ES-I3 (cell line): Measurements from ENCODE around the gene ASB5.
"Not testable (repeated sequence)": the region's sequence is repeated elsewhere in the genome, so short reads cannot be mapped to it uniquely, and the experiment has no call there.

ENCODE experiments used
- H3K36me3 ChIP-seq: 2 replicates; pipeline ENCODE4 v1.6.1; 2013; ENCODE audit warnings: mild to moderate bottlenecking, low read length, control low read depth, moderate library complexity; ENCODE audit not compliant: insufficient read depth
- H3K4me1 ChIP-seq: 2 replicates; pipeline ENCODE4 v1.6.1; 2013; ENCODE audit warnings: mild to moderate bottlenecking, control low read depth, low read length; ENCODE audit not compliant: insufficient read depth
- H3K9ac ChIP-seq: 2 replicates; pipeline ENCODE4 v1.6.1; 2013; ENCODE audit warnings: low read depth, mild to moderate bottlenecking, low read length, moderate library complexity
- H3K9me3 ChIP-seq: 2 replicates; pipeline ENCODE4 v1.6.1; 2013; ENCODE audit warnings: mild to moderate bottlenecking, low read length, moderate library complexity; ENCODE audit not compliant: control insufficient read depth, insufficient read depth

ASB5 gene

GRCh38 chr4:176268963-176269362, at the start of gene ASB5:
TSS of gene ASB5 (minus strand) at chr4:176269222. CDS start at chr4:176269108, 114 bp downstream.
- H3K36me3 ChIP-seq = no peaks in the 10 kb centered on the region
- H3K4me1 ChIP-seq = no peaks in the 10 kb centered on the region
- no peaks in the 10 kb centered on the region for H3K9me3 ChIP-seq
- no peak within 1 kb of the TSS for H3K9ac ChIP-seq

GRCh38 chr4:176313596-176314336, 44.7 kb upstream of the ASB5 start:
- no peak overlapping the region for H3K9ac ChIP-seq
- no peaks in the 10 kb centered on the region for H3K36me3 ChIP-seq
- no peaks in the 10 kb centered on the region; the same call in 1 of the 2 replicates for H3K4me1 ChIP-seq
- H3K9me3 ChIP-seq = no peaks in the 10 kb centered on the region

- Histone ChIP-seq H3K4me1 (no peaks in the 10 kb centered on the region), H3K9ac (no peak overlapping the region)
Observed at GRCh38 chr4:176309772-176310171, 40.8 kb upstream of the ASB5 start.

GRCh38 chr4:176309046-176309445, 40.0 kb upstream of the ASB5 start:
- no peaks in the 10 kb centered on the region for H3K36me3 ChIP-seq
- 0 out of 2 replicates have a peak, but pooled peaks cover 4% of the 10 kb centered on the region for H3K4me1 ChIP-seq
- H3K9me3 ChIP-seq = no peaks in the 10 kb centered on the region
- H3K9ac ChIP-seq = no peak overlapping the region

More at GRCh38 chr4:176309772-176310171, 40.8 kb upstream of the ASB5 start:
- Histone ChIP-seq H3K36me3 (no peaks in the 10 kb centered on the region), H3K9me3 (no peaks in the 10 kb centered on the region)

- Histone ChIP-seq H3K36me3 (no peaks in the 10 kb centered on the region), H3K4me1 (peaks cover 4% of the 10 kb centered on the region; the same call in 1 of the 2 replicates), H3K9ac (no peak overlapping the region), H3K9me3 (no peaks in the 10 kb centered on the region)
Observed at GRCh38 chr4:176308441-176308840, 39.4 kb upstream of the ASB5 start.

- H3K9ac ChIP-seq = no peak overlapping the region
- peaks cover 6% of the 10 kb centered on the region; the same call in 1 of the 2 replicates for H3K4me1 ChIP-seq
- H3K9me3 ChIP-seq = no peaks in the 10 kb centered on the region
- no peaks in the 10 kb centered on the region for H3K36me3 ChIP-seq
Observed at GRCh38 chr4:176307666-176307930, 38.6 kb upstream of the ASB5 start.

GRCh38 chr4:176306837-176307665, 38.0 kb upstream of the ASB5 start:
- H3K9ac ChIP-seq = no peak overlapping the region
- H3K4me1 ChIP-seq = peaks cover 9% of the 10 kb centered on the region; the same call in 1 of the 2 replicates
- no peaks in the 10 kb centered on the region for H3K9me3 ChIP-seq
- H3K36me3 ChIP-seq = no peaks in the 10 kb centered on the region

- Histone ChIP-seq H3K4me1 (peaks cover 9% of the 10 kb centered on the region; the same call in 1 of the 2 replicates), H3K9me3 (no peaks in the 10 kb centered on the region), H3K36me3 (no peaks in the 10 kb centered on the region), H3K9ac (no peak overlapping the region)
Observed at GRCh38 chr4:176303938-176304337, 34.9 kb upstream of the ASB5 start.

- no peaks in the 10 kb centered on the region for H3K9me3 ChIP-seq
- H3K9ac ChIP-seq = no peak overlapping the region
- peaks cover 9% of the 10 kb centered on the region; the same call in 1 of the 2 replicates for H3K4me1 ChIP-seq
- H3K36me3 ChIP-seq = no peaks in the 10 kb centered on the region
Observed at GRCh38 chr4:176302283-176303275, 33.6 kb upstream of the ASB5 start.

- no peaks in the 10 kb centered on the region; the same call in 1 of the 2 replicates for H3K36me3 ChIP-seq
- H3K9me3 ChIP-seq = no peaks in the 10 kb centered on the region
- H3K9ac ChIP-seq = no peak overlapping the region
- H3K4me1 ChIP-seq = peaks cover 9% of the 10 kb centered on the region; the same call in 1 of the 2 replicates
Observed at GRCh38 chr4:176300565-176300964, 31.5 kb upstream of the ASB5 start.

GRCh38 chr4:176300036-176300435, 31.0 kb upstream of the ASB5 start:
- no peaks in the 10 kb centered on the region for H3K9me3 ChIP-seq
- no peak overlapping the region for H3K9ac ChIP-seq
- H3K36me3 ChIP-seq = no peaks in the 10 kb centered on the region; the same call in 1 of the 2 replicates
- H3K4me1 ChIP-seq = peaks cover 9% of the 10 kb centered on the region; the same call in 1 of the 2 replicates

- Histone ChIP-seq H3K9me3 (no peaks in the 10 kb centered on the region), H3K4me1 (peaks cover 5% of the 10 kb centered on the region; the same call in 1 of the 2 replicates), H3K36me3 (no peaks in the 10 kb centered on the region; the same call in 1 of the 2 replicates), H3K9ac (no peak overlapping the region)
Observed at GRCh38 chr4:176298664-176299063, 29.6 kb upstream of the ASB5 start.

- H3K9ac ChIP-seq, H3K9me3 ChIP-seq, H3K36me3 ChIP-seq, H3K4me1 ChIP-seq: not testable (repeated sequence)
Observed at GRCh38 chr4:176295907-176296306, 26.9 kb upstream of the ASB5 start.

GRCh38 chr4:176293660-176294059, 24.6 kb upstream of the ASB5 start:
- H3K9me3 ChIP-seq = no peaks in the 10 kb centered on the region
- H3K9ac ChIP-seq = no peak overlapping the region
- no peaks in the 10 kb centered on the region for H3K4me1 ChIP-seq
- no peaks in the 10 kb centered on the region; the same call in 1 of the 2 replicates for H3K36me3 ChIP-seq
